ENCODE data around the gene MEIS2. TPM values are rescaled to one million over a fixed set of nuclear protein-coding genes. Genes with fewer than 3 reads are reported as not detected.
A peak's percentile ranks its signal among the peaks of the same experiment; 100 is the strongest.

MEIS2 gene
- total and polyA plus RNA-seq, 2 experiments from 2014 or later = 0.27 TPM; not detected in 1

- H3F3A ChIP-seq (replicated peaks; ENCODE audit: low read depth) = no peaks in the 10 kb centered on the region
- no peak overlapping the region for H3K4me3 ChIP-seq
- Mint-ChIP-seq H3K9me3 (no peaks in the 10 kb centered on the region), H3K4me3 (no peak overlapping the region), H3K27me3 (ENCODE audit: insufficient read depth, low read depth, poor library complexity) (peaks cover 1% of the 10 kb centered on the region), H3K27ac (no peak overlapping the region), H3K36me3 (ENCODE audit: low read depth) (no peaks in the 10 kb centered on the region), H3K4me1 (peaks cover 26% of the 10 kb centered on the region)
- H3K4me2 ChIP-seq = no peak overlapping the region
- 0 out of 2 replicates have a peak overlapping the region, but pooled peaks have one; percentile 4 for H2AFZ ChIP-seq
- no peak for TF ChIP-seq JUNB (IDR thresholded peaks at IDR 0.05; ENCODE audit: unreplicated experiment)
- no peak for TF ChIP-seq STAT1 (IDR thresholded peaks at IDR 0.05; ENCODE audit: unreplicated experiment)
- no peaks in the 10 kb centered on the region for H4K20me1 ChIP-seq (replicated peaks; ENCODE audit: insufficient read depth)
- no peak for DNase-seq (ENCODE audit: low spot score)
- peaks cover 21% of the 10 kb centered on the region for H3K4me1 ChIP-seq (ENCODE audit: insufficient read depth)
- no peak for ATAC-seq
- H3K36me3 ChIP-seq (ENCODE audit: insufficient read depth) = no peaks in the 10 kb centered on the region
- H3K9me2 ChIP-seq (ENCODE audit: insufficient read depth) = no peaks in the 10 kb centered on the region
- H3K27me3 ChIP-seq (ENCODE audit: insufficient read depth) = no peaks in the 10 kb centered on the region
- H3K79me2 ChIP-seq (replicated peaks; ENCODE audit: insufficient read depth) = no peaks in the 10 kb centered on the region
- no peak overlapping the region for H3K27ac ChIP-seq (ENCODE audit: low read depth)
These were observed 153.2 kb downstream of the MEIS2 start for GRCh38 chr15:36947035-36947719.

- H3K36me3 Mint-ChIP-seq (ENCODE audit: low read depth) = no peaks in the 10 kb centered on the region
- no peak for ATAC-seq
- Histone ChIP-seq H3K27me3 (ENCODE audit: insufficient read depth) (no peaks in the 10 kb centered on the region), H3K4me1 (ENCODE audit: insufficient read depth) (peaks cover 21% of the 10 kb centered on the region), H2AFZ (no peak overlapping the region), H3K27ac (ENCODE audit: low read depth) (no peak overlapping the region), H3K4me3 (no peak overlapping the region), H3K9me2 (ENCODE audit: insufficient read depth) (no peaks in the 10 kb centered on the region), H3K36me3 (ENCODE audit: insufficient read depth) (no peaks in the 10 kb centered on the region), H3K4me2 (no peak overlapping the region; the same call in 1 of the 2 replicates), H4K20me1 (replicated peaks; ENCODE audit: insufficient read depth) (no peaks in the 10 kb centered on the region), H3F3A (replicated peaks; ENCODE audit: low read depth) (no peaks in the 10 kb centered on the region), H3K79me2 (replicated peaks; ENCODE audit: insufficient read depth) (no peaks in the 10 kb centered on the region)
- DNase-seq (ENCODE audit: low spot score) = no peak
- H3K27ac Mint-ChIP-seq = no peak overlapping the region
- no peaks in the 10 kb centered on the region for H3K27me3 Mint-ChIP-seq (ENCODE audit: insufficient read depth, low read depth, poor library complexity)
- H3K4me1 Mint-ChIP-seq = peaks cover 26% of the 10 kb centered on the region
- H3K9me3 Mint-ChIP-seq = no peaks in the 10 kb centered on the region
- no peak for TF ChIP-seq ZNF114 (CRISPR knock-in tag; IDR thresholded peaks at IDR 0.05)
- no peak for TF ChIP-seq ETS1 (IDR thresholded peaks at IDR 0.05)
- no peak for TF ChIP-seq CREB1 (CRISPR knock-in tag; IDR thresholded peaks at IDR 0.05; ENCODE audit: low read depth)
- no peak for TF ChIP-seq STAT1 (IDR thresholded peaks at IDR 0.05; ENCODE audit: unreplicated experiment)
- no peak for TF ChIP-seq EZH2 (IDR thresholded peaks at IDR 0.05; ENCODE audit: low read depth, unreplicated experiment)
- no peak overlapping the region for H3K4me3 Mint-ChIP-seq
These were observed 155.9 kb downstream of the MEIS2 start for GRCh38 chr15:36944442-36944841.

- Mint-ChIP-seq H3K27me3 (ENCODE audit: insufficient read depth, low read depth, poor library complexity) (peaks cover 1% of the 10 kb centered on the region), H3K36me3 (ENCODE audit: low read depth) (no peaks in the 10 kb centered on the region), H3K9me3 (no peaks in the 10 kb centered on the region), H3K4me1 (peaks cover 26% of the 10 kb centered on the region), H3K4me3 (no peak overlapping the region), H3K27ac (peak overlapping the region; percentile 39; the same call in 1 of the 2 replicates)
- Histone ChIP-seq H3K27ac (ENCODE audit: low read depth) (no peak overlapping the region), H3K27me3 (ENCODE audit: insufficient read depth) (no peaks in the 10 kb centered on the region), H3K9me2 (ENCODE audit: insufficient read depth) (no peaks in the 10 kb centered on the region), H3K4me2 (peak overlapping the region; percentile 6; the same call in 1 of the 2 replicates), H2AFZ (peak overlapping the region; percentile 11; the same call in 1 of the 2 replicates), H3K79me2 (replicated peaks; ENCODE audit: insufficient read depth) (no peaks in the 10 kb centered on the region), H3K4me3 (no peak overlapping the region), H3K4me1 (ENCODE audit: insufficient read depth) (peaks cover 21% of the 10 kb centered on the region), H3K36me3 (ENCODE audit: insufficient read depth) (no peaks in the 10 kb centered on the region), H4K20me1 (replicated peaks; ENCODE audit: insufficient read depth) (no peaks in the 10 kb centered on the region), H3F3A (replicated peaks; ENCODE audit: low read depth) (no peaks in the 10 kb centered on the region)
- ATAC-seq = peak; percentile 68
- DNase-seq (ENCODE audit: low spot score) = peak; percentile 28
- TF ChIP-seq NANOG (IDR thresholded peaks at IDR 0.05; ENCODE audit: borderline replicate concordance) (no peak), ZNF114 (CRISPR knock-in tag; IDR thresholded peaks at IDR 0.05) (no peak), STAT1 (IDR thresholded peaks at IDR 0.05; ENCODE audit: unreplicated experiment) (no peak), ETS1 (IDR thresholded peaks at IDR 0.05) (no peak), POLR2AphosphoS5 (IDR thresholded peaks at IDR 0.05; ENCODE audit: low read depth) (no peak)
These were observed 156.6 kb downstream of the MEIS2 start for GRCh38 chr15:36943508-36944361.
